Activated naive CD8-positive, alpha-beta T cell treated with anti-CD3 and anti-CD28 coated beads, Interleukin-2, amount 10 ng/mL, durations not matched to agents 7 days and 5 days (primary cell): Measurements from ENCODE around the gene ANKLE2. TPM values are rescaled to one million over a fixed set of nuclear protein-coding genes. Genes with fewer than 3 reads are reported as not detected.

Source experiments
- total RNA-seq, 2 experiments: library from RNA; stranded (reverse); gene quantifications; one replicate each; pipeline ENCODE4 v1.2.3, GENCODE V29; 2021

The ANKLE2 gene
- total RNA-seq, 2 experiments from 2014 or later, result 90.3 to 92.9 TPM

Other genes with a start within 250 kb of the ANKLE2 start
- gene LRCOL1, start 151.2 kb downstream of the ANKLE2 start, total RNA-seq, result not detected
- not detected for gene P2RX2, start 143.1 kb downstream of the ANKLE2 start, total RNA-seq
- gene POLE, start 74.5 kb downstream of the ANKLE2 start, total RNA-seq, result 100 to 1,000 TPM; 168 TPM
- 10 to 100 TPM; 26.6 to 29.2 TPM for gene PXMP2, start 74.2 kb downstream of the ANKLE2 start, total RNA-seq
- 10 to 100 TPM; 34.3 to 41.8 TPM for gene PGAM5, start 51.0 kb downstream of the ANKLE2 start, total RNA-seq
- 10 to 100 TPM; 63.8 to 64.7 TPM for gene GOLGA3, start 67.0 kb upstream of the ANKLE2 start, total RNA-seq
- gene CHFR, start 125.8 kb upstream of the ANKLE2 start, total RNA-seq, result 10 to 100 TPM; 93.6 to 96.1 TPM
- 10 to 100 TPM; 12.3 to 13.6 TPM for gene ZNF605, start 194.5 kb upstream of the ANKLE2 start, total RNA-seq
- 10 to 100 TPM; 22.5 to 25.5 TPM for gene ZNF26, start 224.5 kb upstream of the ANKLE2 start, total RNA-seq